Fibroblast of gingiva (primary cell): ENCODE results near the gene PPOX.

Source experiments
- DNase-seq: peaks from one replicate; pipeline ENCODE4 v3.0.0-alpha.2; 2011; ENCODE audit warnings: low read depth

The PPOX gene

DNA sequence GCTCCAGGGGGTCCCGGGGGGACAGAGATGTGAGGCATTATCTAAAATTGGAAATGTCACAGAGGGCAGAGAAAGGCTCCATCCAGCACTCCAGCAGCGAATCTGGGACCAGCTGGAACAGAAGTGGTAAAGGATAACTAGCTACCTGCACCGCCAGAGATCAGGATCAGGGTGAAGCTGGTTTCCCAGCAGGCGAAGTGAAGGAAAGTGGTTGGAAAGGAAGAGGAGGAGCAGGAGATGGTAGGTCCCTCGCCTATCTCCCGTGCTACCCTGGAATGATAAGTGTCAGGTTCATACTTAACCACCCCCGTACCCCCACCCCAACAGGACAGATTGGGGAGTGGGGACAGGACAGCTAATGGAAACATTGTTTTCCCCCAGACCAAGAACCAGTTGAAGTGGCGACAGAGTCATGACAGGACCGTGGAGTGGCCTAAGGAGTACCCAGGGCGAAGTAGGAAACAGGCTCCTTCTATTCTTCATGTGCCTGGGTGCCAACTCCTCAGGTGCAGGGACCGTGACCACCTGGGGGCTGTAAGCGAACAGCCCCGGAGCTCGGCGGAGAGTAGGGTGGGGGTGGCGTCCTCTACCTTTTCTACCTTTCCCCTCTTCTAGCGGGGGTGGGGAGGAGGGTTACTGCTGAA lies 10.4 kb downstream of the PPOX start:
- no peak for DNase-seq

DNA sequence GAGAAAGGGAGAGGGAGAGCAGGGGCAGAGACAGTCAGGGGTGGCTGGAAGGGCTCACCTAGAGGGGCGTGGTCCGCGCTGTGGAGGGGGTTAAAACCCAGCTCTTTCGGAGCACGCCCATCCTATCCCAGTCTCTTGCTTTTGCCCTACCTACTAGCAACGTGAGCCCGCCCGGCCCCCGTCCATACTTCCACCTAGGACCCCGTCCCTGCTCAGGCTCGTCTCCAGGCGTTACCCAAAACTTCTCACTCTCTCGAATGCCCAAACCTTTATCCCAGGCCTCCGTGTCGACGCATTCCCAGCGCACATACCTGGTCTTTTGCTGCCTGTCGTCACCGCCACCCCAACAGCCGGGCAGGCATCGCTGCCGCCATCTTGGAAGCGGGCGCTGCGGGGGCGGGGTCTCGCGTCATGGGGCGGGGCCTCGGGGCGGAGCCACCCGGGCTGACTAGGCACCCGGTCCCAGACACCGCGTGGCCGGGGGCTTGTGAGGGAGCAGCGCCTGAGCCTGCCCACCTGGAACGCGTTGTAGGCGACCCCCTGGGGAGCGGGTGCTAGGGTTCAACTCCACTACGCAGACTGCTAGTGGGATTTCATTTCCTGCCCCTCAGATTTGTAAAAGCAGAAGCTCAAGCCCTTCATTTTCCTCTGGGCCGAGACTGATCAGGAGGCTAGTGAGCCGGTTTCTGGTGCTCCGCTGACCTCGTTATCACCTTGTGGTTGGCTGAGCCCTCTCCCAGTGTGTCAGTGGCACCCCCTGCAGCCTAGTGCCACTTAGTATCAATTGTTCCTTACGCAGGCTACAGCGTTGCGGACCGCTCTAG lies 11.1 kb downstream of the PPOX start, which contains the start of gene B4GALT3:
Gene B4GALT3 (minus strand): TSS at position 396 of the 824 bp plus-strand sequence. CDS start 1,447 bp downstream, outside the sequence.
- peak; percentile 68 for DNase-seq

- DNase-seq: no peak
Measured at GRCh38 chr1:161177936-161178244, 11.7 kb downstream of the PPOX start.

GRCh38 chr1:161179698-161180097 lies 13.5 kb downstream of the PPOX start:
- no peak for DNase-seq

- no peak for DNase-seq
Measured at GRCh38 chr1:161180639-161181038, 14.4 kb downstream of the PPOX start.

- no peak for DNase-seq
Measured at GRCh38 chr1:161182214-161182613, 16.0 kb downstream of the PPOX start.

GRCh38 chr1:161185282-161185682 lies 19.1 kb downstream of the PPOX start:
- DNase-seq: peak; percentile 70

DNA sequence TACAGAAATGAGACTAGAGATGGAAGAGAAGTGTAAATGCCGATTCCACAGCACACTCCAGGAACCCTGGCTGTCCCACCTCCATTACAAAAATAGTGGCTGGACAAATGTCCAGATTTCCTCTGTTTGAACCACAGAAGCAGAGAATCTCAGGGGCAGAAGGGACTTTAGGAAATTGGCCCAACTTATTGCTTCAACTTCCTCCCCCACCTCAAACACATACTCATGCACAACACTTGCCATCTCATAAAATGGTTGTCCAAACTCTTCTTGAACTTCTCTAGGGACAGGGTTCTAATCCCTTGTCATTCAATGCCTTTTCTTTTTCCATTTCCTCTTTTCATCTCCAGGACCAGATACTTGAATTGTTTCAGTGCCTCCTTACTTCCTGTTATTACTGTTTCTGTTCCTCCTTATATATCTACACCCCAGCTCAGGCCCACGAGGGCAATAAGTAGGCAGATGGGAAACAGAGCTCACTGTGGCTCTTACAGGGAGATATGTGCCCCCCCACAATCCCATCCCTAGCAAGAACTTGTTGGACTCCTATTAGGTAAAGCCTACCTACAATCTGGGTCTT lies 19.6 kb downstream of the PPOX start:
- DNase-seq: no peak

GRCh38 chr1:161187311-161187710 lies 21.1 kb downstream of the PPOX start:
- no peak for DNase-seq

- no peak for DNase-seq
Measured at GRCh38 chr1:161188381-161188780, 22.2 kb downstream of the PPOX start.

- peak; percentile 94 for DNase-seq
Measured at GRCh38 chr1:161189036-161189435, 22.8 kb downstream of the PPOX start.

GRCh38 chr1:161190962-161191521 lies 24.8 kb downstream of the PPOX start:
- DNase-seq: no peak

- DNase-seq: no peak
Measured at GRCh38 chr1:161191971-161192370, 25.7 kb downstream of the PPOX start.

GRCh38 chr1:161192476-161193465 lies 26.5 kb downstream of the PPOX start:
- DNase-seq: peak; percentile 66

DNA sequence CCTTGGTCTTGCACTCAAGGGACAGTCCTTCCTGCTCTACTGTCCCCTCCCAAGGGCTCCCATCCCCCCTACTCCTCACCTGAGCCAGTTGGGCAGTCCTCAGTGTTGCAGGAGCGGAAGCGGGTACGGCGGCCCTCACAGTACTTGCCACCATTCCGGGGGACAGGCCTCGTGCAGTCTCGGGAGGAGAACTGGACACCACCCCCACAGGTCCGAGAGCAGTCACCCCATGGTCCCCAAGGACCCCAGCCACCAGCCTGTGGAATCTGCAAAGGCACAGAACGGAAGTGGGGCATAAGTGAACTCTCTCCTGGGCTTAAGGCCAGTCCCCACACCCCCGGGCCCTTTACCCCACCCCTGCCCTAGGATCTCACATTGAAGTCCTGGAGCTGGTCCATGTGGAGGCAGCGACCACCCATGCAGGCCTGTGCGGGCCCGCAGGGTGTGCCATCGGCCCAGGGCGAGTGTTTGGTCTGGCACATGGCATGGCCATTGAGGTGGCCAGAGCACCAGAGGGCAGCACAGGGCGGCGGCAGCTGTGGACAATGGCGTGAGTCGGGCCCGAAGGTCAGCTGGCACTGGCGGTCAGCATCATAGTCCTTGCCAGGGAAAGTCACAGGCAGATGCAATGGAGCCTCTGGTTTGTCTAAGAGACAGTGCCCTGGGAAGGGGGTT lies 27.5 kb downstream of the PPOX start:
- peak; percentile 69 for DNase-seq

DNA sequence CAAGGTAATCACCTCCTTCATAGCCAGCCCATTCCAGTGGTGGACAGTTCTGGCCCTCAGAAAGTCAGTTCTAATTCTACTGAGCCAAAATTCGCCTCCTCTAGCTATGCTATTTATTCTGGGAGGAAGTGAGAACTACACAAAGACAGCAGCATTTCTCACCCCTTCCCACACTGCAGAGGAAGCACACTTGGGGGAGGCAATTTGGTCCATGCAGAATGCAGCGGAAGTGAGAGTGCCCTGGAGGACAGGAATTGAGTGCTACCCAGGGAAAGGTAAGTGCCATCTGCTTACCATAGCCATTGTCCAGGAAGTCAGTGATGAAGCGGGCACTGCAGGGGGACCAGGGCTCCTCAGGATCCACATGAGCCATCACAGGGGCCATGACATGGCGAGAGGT lies 28.9 kb downstream of the PPOX start:
- DNase-seq: no peak

DNA sequence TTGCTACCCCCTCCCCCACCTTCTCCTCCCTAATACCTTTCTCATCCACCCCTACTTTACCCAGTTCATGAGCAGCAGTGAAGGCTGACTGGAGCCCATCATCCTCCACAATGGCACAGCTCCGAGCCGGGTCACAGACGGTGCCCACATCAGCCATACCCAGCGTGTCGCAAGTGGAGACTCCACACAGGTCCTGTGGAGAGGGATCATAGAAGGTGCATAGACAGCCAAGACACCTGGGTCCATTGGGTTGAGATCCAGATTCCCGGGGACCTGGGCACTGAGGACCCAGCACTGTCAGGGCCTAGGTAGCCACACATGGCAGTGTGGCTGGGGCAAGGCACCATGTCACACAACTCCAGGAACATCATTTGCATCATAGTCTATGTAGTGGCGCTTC lies 29.9 kb downstream of the PPOX start:
- no peak for DNase-seq

DNA sequence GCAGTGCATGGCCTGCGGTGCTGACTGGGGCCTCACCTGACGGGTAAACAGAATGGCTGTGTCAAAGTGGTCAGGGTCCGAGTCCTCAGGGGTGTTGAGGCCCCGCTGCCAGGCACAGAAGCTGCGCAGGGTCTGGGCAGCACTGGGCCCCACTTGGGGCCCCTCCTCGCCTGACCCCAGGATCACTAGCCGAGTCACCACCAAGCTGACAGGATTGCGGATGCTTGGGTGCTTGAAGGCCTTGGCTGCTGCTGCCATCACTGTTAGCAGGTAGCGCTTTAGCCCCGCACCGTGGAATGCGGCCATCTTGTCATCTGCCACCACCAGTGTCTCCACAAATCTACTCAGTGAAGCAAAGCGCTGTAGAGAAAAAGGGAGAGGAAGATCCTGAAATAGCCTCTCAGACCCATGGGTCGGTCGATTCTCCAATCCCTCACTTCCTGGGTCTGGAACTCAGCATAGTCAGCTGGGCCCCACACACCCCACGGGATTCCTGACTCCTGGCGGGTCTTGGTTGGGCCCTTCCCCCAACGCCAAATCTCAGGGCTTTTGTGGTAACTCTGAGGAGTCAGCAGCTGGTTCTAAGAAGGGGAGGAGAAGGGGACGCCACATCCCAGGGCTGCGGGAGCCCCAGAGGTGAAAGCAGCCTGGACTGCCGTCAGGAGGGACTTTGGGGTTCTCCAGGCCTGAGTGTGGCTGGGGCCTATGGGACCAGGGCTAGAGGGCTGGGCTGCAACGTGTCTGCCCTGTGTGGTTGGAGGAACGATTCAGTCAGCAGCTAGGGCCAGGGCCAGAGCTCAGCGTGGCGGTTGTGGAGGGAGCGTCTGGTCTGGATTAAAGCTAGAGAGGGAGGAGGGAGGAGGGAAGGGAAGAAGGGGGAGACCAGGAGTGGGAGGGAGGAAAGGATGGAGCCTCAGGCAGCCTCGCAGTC lies 30.6 kb downstream of the PPOX start:
- DNase-seq: peak; percentile 94

DNA sequence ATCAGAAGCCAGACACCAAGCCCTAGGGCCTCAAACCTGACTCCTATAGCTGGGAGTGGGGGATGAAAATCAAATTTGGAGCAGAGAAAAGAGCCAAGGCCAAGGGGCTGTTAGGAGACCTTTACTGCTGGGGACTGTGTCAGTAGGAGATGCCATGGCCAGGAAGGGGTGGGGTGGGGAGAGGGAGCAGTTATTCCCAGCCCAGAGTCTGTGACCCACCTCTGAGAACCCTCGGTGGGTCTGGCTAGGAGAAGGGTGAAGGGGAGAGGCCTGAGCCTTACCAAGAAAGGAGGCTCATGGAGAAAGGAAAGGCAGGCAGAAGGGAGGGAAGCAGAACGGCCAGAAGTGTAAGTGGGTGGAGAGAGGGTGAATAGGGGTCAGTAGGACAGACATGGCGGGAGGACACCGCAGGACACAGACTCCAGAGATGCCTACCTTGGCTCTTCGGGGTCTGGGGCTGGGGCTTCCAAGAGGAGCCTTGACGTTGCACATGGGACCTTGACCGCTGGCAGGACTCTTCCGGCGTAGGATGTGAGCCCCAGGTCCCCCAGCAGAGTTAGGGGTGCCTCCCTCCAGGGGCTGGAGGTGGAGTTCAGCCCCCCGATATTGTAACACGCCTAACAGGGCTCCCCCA lies 31.5 kb downstream of the PPOX start:
- DNase-seq: no peak
